ENCODE results near the gene RAPGEF3.

RAPGEF3 gene

GRCh38 chr12:47722136-47722834 is 36.4 kb downstream of the RAPGEF3 start:
- no peak for DNase-seq (ENCODE audit: low spot score)

GRCh38 chr12:47721431-47721973 is 37.2 kb downstream of the RAPGEF3 start:
- no peak for DNase-seq (ENCODE audit: low spot score)

- no peak for DNase-seq (ENCODE audit: low spot score)
Measured at GRCh38 chr12:47718531-47718930, 40.1 kb downstream of the RAPGEF3 start.

GRCh38 chr12:47717443-47718193 is 41.1 kb downstream of the RAPGEF3 start:
- peak; percentile 70 for DNase-seq (ENCODE audit: low spot score)

- no peak for DNase-seq (ENCODE audit: low spot score)
Measured at GRCh38 chr12:47717046-47717442, 41.6 kb downstream of the RAPGEF3 start.

- DNase-seq (ENCODE audit: low spot score), result no peak
Measured at GRCh38 chr12:47715877-47716548, 42.7 kb downstream of the RAPGEF3 start.

- peak; percentile 92 for DNase-seq (ENCODE audit: low spot score)
Measured at GRCh38 chr12:47715393-47715876, 43.2 kb downstream of the RAPGEF3 start.

GRCh38 chr12:47714826-47715386 is 43.8 kb downstream of the RAPGEF3 start:
- no peak for DNase-seq (ENCODE audit: low spot score)

GRCh38 chr12:47712171-47712570 is 46.5 kb downstream of the RAPGEF3 start:
- DNase-seq (ENCODE audit: low spot score), result no peak

- DNase-seq (ENCODE audit: low spot score), result no peak
Measured at GRCh38 chr12:47711448-47711847, 47.2 kb downstream of the RAPGEF3 start.

GRCh38 chr12:47710278-47710677 is 48.4 kb downstream of the RAPGEF3 start:
- DNase-seq (ENCODE audit: low spot score), result no peak

GRCh38 chr12:47709671-47710070 is 49.0 kb downstream of the RAPGEF3 start:
- DNase-seq (ENCODE audit: low spot score), result no peak

GRCh38 chr12:47709237-47709636 is 49.4 kb downstream of the RAPGEF3 start:
- no peak for DNase-seq (ENCODE audit: low spot score)

GRCh38 chr12:47707905-47708543 is 50.7 kb downstream of the RAPGEF3 start:
- DNase-seq (ENCODE audit: low spot score), result no peak

GRCh38 chr12:47707355-47707754 is 51.3 kb downstream of the RAPGEF3 start:
- no peak for DNase-seq (ENCODE audit: low spot score)

- peak; percentile 92 for DNase-seq (ENCODE audit: low spot score)
Measured at GRCh38 chr12:47705566-47706425, 52.9 kb downstream of the RAPGEF3 start, which contains the start of gene RPAP3. Gene RPAP3 (minus strand): TSS chr12:47706030. CDS start chr12:47702840, 3,190 bp downstream.

GRCh38 chr12:47705229-47705565 is 53.5 kb downstream of the RAPGEF3 start:
- peak; percentile 25 for DNase-seq (ENCODE audit: low spot score)

GRCh38 chr12:47704719-47705118 is 54.0 kb downstream of the RAPGEF3 start:
- no peak for DNase-seq (ENCODE audit: low spot score)

GRCh38 chr12:47700263-47700662 is 58.4 kb downstream of the RAPGEF3 start:
- DNase-seq (ENCODE audit: low spot score), result no peak

GRCh38 chr12:47698631-47699030 is 60.0 kb downstream of the RAPGEF3 start:
- DNase-seq (ENCODE audit: low spot score), result no peak

- DNase-seq (ENCODE audit: low spot score), result no peak
Measured at GRCh38 chr12:47698055-47698454, 60.6 kb downstream of the RAPGEF3 start.
